PC-9 (cell line): ENCODE measurements around the gene ATP2C2.

Source experiments
- CTCF ChIP-seq: fragments of 200-600 bp; sonication (generic); conservative IDR thresholded peaks from 2 replicates; pipeline ENCODE4 v1.6.1; 2017; ENCODE audit warnings: mixed run types, antibody characterized with exemption, mild to moderate bottlenecking, moderate library complexity
- EZH2 ChIP-seq: fragments of 200-600 bp; sonication (generic); IDR thresholded peaks from 2 replicates; pipeline ENCODE4 v1.8.0; 2017; ENCODE audit warnings: antibody characterized with exemption, low read depth

- TF ChIP-seq CTCF (no peak), EZH2 (no peak)
These were observed 38.3 kb upstream of the ATP2C2 start for GRCh38 chr16:84329843-84330684.
